Measurements from ENCODE around the gene NEU2. TPM values are rescaled to one million over a fixed set of nuclear protein-coding genes. Genes with fewer than 3 reads are reported as not detected.

NEU2 gene
- total RNA-seq, 4 donors from 2014 or later: not detected

- DNase-seq: no peak
- Histone ChIP-seq H3K4me1 (no peaks in the 10 kb centered on the region), H3K36me3 (no peaks in the 10 kb centered on the region), H3K27ac (no peak overlapping the region), H3K27me3 (no peaks in the 10 kb centered on the region), H3K9me3 (no peaks in the 10 kb centered on the region), H3K4me3 (no peak overlapping the region)
- TF ChIP-seq, protein P1, sequence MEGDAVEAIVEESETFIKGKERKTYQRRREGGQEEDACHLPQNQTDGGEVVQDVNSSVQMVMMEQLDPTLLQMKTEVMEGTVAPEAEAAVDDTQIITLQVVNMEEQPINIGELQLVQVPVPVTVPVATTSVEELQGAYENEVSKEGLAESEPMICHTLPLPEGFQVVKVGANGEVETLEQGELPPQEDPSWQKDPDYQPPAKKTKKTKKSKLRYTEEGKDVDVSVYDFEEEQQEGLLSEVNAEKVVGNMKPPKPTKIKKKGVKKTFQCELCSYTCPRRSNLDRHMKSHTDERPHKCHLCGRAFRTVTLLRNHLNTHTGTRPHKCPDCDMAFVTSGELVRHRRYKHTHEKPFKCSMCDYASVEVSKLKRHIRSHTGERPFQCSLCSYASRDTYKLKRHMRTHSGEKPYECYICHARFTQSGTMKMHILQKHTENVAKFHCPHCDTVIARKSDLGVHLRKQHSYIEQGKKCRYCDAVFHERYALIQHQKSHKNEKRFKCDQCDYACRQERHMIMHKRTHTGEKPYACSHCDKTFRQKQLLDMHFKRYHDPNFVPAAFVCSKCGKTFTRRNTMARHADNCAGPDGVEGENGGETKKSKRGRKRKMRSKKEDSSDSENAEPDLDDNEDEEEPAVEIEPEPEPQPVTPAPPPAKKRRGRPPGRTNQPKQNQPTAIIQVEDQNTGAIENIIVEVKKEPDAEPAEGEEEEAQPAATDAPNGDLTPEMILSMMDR (IDR thresholded peaks at IDR 0.05): no peak
- TF ChIP-seq POLR2A (IDR thresholded peaks at IDR 0.05): no peak
- intact Hi-C loops (cut with DNase I; ENCODE audit: low total_unique reads): no loop called here
These were observed 48.4 kb downstream of the NEU2 start for GRCh38 chr2:233080836-233081229.

DNA sequence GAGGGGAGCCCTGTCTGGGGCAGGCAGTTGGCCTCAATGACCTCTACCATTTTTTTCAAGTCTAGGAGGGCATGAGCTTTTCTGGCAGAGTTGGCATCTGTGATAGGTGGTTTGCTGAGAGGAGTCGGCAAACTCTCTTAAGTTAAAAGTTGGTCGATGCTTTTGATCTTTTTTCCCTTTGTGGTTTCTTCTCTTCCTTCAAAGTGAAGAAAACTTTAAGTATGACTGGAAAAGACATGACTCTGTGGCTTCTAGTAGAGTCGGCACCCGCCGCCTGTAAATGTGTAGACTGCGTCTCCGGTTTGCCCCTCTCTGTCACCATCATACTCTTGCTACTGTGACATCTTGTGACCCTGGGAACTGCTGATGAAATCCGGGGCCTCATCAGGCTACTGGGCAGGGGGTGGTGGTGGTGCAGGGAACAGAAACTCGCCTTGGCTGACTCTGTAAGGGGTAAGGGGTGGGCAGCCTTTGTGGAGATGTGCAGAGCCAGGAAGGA lies 48.8 kb downstream of the NEU2 start:
- no peaks in the 10 kb centered on the region for H3K9me3 ChIP-seq
- TF ChIP-seq, protein P1 (IDR thresholded peaks at IDR 0.05): no peak
- TF ChIP-seq POLR2A (IDR thresholded peaks at IDR 0.05): no peak

GRCh38 chr2:233081731-233082221 lies 49.3 kb downstream of the NEU2 start:
- H3K36me3 ChIP-seq: no peaks in the 10 kb centered on the region
- intact Hi-C loops (cut with DNase I; ENCODE audit: low total_unique reads): no loop called here
- no peaks in the 10 kb centered on the region for H3K9me3 ChIP-seq
- no peaks in the 10 kb centered on the region for H3K27me3 ChIP-seq
- H3K4me1 ChIP-seq: no peaks in the 10 kb centered on the region
- DNase-seq: no peak
- no peak overlapping the region for H3K27ac ChIP-seq
- H3K4me3 ChIP-seq: no peak overlapping the region
- no peak for TF ChIP-seq POLR2A (IDR thresholded peaks at IDR 0.05)
- TF ChIP-seq, protein P1 (IDR thresholded peaks at IDR 0.05): no peak

More for the DNA sequence above, 48.8 kb downstream of the NEU2 start:
- Histone ChIP-seq H3K4me1 (no peaks in the 10 kb centered on the region), H3K4me3 (no peak overlapping the region), H3K36me3 (no peaks in the 10 kb centered on the region), H3K27ac (no peak overlapping the region), H3K27me3 (no peaks in the 10 kb centered on the region)
- DNase-seq: no peak
- intact Hi-C loops (cut with DNase I; ENCODE audit: low total_unique reads): no loop called here

DNA sequence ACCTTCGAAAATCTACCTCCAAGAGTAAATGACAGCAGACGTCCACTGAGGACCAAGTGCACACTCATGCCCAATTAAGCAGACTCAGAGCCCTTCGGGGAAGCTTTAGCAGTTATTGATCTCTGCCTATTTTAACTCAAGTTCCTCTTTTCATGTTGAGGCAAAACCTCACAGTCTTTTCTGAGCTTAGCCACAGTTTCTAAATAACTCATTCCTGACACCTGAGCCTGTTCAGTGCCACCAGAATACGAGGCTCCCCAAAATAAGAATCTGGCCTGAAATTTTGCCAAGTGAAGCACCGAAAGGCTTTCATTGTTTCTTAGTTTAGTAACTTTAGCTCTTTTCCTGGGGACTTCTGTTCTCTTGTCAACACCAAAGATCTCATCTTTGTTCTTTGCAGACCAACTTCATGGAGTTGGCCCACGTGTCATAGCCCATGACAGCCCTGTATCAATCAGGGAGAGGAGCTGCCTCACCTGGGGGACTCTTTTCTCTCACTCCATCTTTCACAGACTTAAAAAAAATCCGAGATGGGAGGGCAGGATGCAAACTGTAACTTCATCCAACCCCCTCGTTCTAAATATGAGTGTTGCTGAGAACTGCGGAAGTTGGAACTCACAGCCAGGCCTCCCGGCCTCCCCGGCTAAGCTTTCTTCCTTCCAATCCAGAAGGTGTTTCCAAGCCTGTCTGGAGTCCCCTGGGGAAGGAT lies 49.9 kb downstream of the NEU2 start:
- no peaks in the 10 kb centered on the region for H3K36me3 ChIP-seq
- DNase-seq: no peak
- TF ChIP-seq, protein P1 (IDR thresholded peaks at IDR 0.05): no peak
- TF ChIP-seq POLR2A (IDR thresholded peaks at IDR 0.05): no peak

DNA sequence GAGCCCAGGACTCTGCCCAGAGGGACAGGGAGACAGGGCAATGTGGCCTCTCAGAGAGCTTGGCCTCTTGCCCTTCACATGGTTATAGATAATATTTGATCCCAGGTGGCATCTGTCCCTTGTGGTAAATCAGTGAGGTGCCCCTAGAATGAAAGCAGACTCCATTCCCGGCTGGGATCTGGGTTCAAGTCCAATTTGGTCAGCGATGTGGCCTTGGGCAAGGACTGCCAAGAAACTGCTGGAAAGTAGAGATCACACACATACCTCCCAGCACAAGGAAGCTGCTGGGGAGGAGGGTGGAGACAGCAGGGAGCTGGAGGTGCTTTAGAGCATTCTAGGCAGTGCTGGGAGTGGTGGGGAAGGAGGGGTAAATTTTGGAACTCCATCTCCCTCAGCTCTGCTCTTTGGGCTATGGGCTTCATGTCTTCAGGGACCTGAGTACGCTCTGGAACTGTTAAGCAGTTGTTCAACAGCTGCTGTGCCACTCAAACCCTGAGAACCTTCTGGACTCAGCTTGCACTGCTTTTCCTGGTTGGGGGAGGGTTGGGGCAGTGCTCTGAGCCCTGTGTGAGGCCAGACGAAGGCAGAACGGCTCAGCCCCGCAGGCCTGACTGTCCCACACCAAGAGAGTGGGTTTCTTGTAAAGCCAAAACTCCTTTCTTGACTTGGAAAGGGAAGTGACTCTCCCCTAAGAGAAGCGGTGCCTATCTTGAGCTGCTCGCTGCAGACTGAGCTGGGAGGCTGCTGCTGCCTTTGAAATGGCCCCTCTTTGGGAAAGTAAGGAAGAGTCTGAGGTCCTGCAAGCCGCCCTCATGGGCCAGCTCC lies 50.7 kb downstream of the NEU2 start:
- Histone ChIP-seq H3K4me1 (no peaks in the 10 kb centered on the region), H3K4me3 (no peak overlapping the region), H3K36me3 (no peaks in the 10 kb centered on the region), H3K27me3 (no peaks in the 10 kb centered on the region), H3K27ac (peak overlapping the region; percentile 52 to 67), H3K9me3 (no peaks in the 10 kb centered on the region)
- intact Hi-C loops (cut with DNase I; ENCODE audit: low total_unique reads): no loop called here
- TF ChIP-seq POLR2A (IDR thresholded peaks at IDR 0.05): no peak
- TF ChIP-seq, protein P1 (IDR thresholded peaks at IDR 0.05): no peak
- no peak for DNase-seq

More for the DNA sequence above, 49.9 kb downstream of the NEU2 start:
- Histone ChIP-seq H3K27me3 (no peaks in the 10 kb centered on the region), H3K9me3 (no peaks in the 10 kb centered on the region), H3K4me1 (no peaks in the 10 kb centered on the region), H3K4me3 (no peak overlapping the region), H3K27ac (peak overlapping the region; percentile 52 to 67)
- intact Hi-C loops (cut with DNase I; ENCODE audit: low total_unique reads): no loop called here

All from uterus (tissue), 4 donors.